GM18519 (cell line): ENCODE results near the gene EPHA4.
A peak's percentile ranks its signal among the peaks of the same experiment; 100 is the strongest.

Source experiments
- ATAC-seq: cut with Tn5 transposase; IDR thresholded peaks from one replicate; pipeline ENCODE4 v1.9.1; 2021; ENCODE audit warnings: mild to moderate bottlenecking, moderate library complexity; ENCODE audit not compliant: unreplicated experiment, low FRiP score

EPHA4 gene

DNA sequence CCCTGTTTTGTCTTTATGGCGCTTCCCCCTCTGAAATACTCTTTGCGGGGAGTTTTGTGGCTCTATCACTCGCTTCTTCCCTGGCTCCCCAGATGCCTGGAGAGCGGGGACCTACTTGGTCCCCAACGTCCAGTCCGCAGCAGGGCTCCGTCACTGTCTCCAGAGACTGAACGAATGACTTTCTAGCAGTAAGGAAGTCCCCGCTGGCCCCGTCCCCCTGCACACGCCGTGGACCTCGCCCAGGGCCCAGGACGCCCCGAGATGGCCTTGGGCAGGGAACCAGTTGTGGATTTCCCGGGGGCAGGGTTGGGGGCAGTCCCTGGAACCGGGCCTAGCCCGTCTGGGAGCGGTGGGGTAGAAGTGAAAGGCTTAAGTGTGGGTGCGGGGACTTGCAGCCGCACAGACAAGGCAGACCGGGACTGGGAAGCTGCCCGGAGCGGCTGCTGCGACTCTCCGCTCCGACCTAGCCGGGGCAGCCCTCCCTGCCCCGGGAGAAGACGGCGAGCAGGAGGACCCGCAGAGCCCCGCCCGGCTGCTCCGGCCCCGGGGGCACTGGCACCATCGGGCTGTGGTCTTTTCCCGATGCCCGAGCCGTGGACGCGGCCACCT is 821 bp upstream of the EPHA4 start:
- ATAC-seq = peak; percentile 23

DNA sequence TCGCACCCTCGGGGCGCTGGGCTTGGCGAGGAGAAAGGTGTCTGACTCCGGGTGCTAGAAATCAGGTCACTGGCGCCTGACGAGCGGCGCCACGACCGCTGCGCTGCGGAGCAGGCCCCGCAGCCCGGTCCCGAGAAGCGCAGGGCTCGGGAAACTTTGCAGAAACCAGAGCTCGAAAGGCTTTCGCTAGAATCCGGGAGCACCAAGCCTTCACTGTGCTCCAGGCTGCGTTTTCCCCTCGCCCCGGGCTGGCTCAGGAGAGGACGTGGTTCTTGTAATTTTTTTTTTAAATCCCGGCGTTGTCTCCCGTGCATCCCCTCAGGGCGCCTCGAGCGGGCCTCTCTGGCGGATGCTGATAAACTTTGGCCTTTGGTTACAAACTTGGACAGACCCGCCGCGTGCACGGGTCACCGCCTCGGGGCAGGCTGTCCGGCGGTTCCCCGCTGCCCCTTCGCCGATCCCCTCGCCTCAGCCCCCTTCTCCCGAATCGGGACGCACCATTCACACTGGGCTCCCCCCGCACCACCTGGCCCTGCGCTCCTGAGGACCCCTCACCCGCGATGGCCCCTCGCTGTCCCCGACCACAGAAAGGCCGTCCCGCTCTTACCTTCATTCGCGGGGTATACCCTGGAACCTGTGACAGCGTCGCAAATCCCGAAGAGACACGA is 419 bp downstream of the EPHA4 start:
- no peak for ATAC-seq

DNA sequence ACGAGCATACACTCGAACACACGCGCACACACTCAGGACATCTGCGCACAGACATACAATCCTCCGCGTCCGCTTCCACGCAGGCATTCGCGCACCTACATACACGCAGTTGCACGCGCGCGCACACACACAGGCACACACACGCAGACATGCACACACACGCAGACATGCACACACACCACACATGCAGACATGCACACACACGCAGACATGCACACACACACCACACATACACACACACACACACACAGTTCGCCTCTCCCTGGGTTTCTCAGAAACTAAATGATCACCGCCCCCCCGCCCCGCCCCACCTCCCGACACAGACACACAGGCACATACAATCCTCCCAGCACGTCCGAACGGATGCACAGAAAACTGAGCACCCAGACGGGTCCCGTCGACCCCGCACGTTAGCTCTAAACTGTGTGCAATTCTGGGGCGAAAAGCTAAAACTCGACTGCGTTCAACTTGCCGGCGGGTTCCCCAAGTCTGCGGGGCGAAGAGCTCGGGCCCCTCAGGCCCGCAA is 1.0 kb downstream of the EPHA4 start:
- no peak for ATAC-seq

DNA sequence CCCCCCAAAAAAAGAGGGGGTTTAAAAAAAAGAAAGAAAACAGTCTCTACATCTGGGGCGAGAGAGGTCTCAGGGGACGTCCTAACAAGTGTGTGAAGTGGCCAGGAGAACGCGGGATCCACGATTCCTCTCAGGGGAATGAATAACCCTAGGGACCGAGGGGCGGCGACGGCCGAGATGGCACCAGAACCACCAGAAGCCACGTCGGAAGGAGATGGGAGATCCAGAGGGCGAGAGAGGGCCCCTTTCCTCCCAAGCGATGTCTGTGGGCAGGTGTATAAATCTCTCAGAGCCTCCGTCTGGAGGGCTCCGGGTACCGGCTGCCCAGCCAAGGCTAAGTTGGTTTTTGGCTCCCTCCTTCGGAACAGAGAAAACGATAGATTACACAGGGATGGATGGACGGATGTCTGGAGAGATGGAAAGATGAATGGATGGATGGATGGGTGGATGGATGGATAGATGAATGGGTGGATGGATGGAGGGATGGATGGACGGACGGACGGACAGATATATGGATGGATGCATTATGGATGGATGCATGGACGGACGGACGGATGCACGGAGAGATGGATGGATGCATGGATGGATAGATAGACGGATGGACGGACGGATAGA is 1.7 kb downstream of the EPHA4 start:
- ATAC-seq = no peak

GRCh38 chr2:221569871-221570270 is 2.2 kb downstream of the EPHA4 start:
- ATAC-seq = no peak

- no peak for ATAC-seq
Measured at GRCh38 chr2:221569425-221569845, 2.7 kb downstream of the EPHA4 start.

DNA sequence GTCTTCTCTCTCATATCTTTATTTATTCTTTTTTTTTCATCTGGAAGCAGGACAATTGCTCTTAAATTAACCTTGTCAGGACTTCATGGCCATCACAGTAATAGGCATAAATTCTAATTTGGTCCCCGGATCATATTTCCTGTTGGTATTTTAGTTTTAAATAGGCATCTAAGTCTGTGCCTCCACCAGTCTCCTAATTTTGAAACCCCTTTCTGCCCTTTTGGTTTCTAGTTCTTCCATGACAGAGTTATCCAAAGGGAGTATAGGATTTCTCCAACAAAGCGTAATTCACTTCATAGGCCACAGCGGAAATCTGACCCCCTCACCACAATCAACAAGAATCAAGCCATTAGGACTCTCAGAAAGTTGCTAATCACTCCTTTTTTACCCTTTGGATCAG is 3.8 kb downstream of the EPHA4 start:
- ATAC-seq = no peak

- no peak for ATAC-seq
Measured at GRCh38 chr2:221567809-221568208, 4.3 kb downstream of the EPHA4 start.

- no peak for ATAC-seq
Measured at GRCh38 chr2:221567231-221567760, 4.8 kb downstream of the EPHA4 start.

- no peak for ATAC-seq
Measured at GRCh38 chr2:221563270-221563985, 8.7 kb downstream of the EPHA4 start.

- ATAC-seq = no peak
Measured at GRCh38 chr2:221562226-221562625, 9.9 kb downstream of the EPHA4 start.

- no peak for ATAC-seq
Measured at GRCh38 chr2:221561770-221562169, 10.3 kb downstream of the EPHA4 start.

GRCh38 chr2:221559991-221560390 is 12.1 kb downstream of the EPHA4 start:
- ATAC-seq = no peak

GRCh38 chr2:221558107-221558506 is 14.0 kb downstream of the EPHA4 start:
- no peak for ATAC-seq

- ATAC-seq = no peak
Measured at GRCh38 chr2:221555494-221555846, 16.6 kb downstream of the EPHA4 start.

DNA sequence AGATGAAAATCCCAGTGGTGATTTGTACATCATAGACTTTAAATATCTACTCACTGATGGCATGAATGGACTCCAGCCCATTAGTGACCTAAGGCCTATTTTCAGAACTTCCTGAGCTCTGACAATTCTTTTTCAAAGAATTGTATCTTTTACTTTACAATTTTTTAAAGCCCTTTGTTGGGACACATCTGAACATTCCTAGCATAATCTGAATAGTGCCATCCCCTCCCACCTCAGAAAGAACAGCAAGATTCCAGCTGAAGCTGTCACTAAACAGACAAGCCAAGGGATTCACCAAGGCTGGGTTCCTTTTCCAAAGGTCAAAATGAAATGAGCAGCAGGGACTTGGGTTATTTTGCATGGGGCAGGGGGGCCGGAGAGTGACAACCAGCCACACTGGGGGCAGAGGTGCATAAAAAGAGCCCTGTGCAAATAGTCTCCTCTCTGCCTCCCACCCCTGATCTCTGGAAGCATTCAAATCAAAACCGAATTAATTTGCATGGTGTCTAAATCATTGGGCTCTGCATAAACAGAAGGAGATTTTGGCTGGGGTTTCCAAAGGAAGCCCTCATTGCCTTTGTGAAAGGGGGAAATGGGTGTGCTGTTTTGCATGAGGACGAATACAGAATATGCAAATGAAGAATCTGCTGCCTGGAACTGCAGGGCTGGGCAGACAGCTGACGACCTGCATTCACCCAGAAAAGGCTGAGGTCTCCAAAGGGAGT is 17.2 kb downstream of the EPHA4 start:
- peak; percentile 99 for ATAC-seq

DNA sequence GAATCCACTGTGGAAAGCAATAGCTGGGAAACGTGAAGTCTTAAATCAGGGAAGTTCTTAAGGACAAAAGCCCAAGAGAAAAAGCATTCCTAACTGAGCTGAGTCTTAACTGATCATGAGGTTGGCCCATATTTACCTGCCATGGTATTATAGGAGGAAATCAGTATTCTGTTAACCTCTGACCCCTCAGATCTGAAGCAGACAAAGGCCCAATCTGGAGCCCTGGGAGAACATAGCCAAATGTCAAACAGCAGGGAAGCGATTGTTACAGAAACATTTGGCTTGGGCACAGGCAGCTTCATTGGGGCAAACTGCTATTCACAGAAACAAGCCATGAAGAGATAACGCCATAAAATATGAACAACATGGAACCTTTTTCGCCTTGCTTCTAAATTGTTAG is 18.8 kb downstream of the EPHA4 start:
- ATAC-seq = no peak

- no peak for ATAC-seq
Measured at GRCh38 chr2:221552291-221552690, 19.8 kb downstream of the EPHA4 start.

DNA sequence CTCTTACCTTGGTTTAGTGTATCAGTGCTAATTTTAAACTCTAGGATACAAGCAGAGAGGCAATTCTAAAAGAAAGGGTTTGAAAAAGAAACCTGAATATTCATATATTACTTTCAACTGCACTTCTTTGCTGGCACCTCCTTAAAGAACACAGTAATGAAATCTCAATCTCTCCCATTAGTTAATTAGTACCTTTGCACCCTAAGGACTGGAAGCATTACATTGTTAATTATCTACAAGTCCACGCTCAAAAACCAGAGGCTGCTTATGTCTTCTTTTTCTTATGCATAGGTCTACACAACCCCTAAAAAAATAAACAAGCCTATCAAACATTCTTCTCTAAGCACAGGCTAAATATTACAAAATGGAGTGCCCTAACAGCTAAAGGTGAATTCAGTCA is 20.2 kb downstream of the EPHA4 start:
- no peak for ATAC-seq

GRCh38 chr2:221549143-221549542 is 23.0 kb downstream of the EPHA4 start:
- peak; percentile 71 for ATAC-seq
